A549 (cell line): ENCODE measurements around the gene GPR89A.

Experiments
- CTCF ChIP-seq: fragments of >200 bp; sonication (Bioruptor Twin); formaldehyde crosslinking; IDR thresholded peaks from 3 replicates; pipeline ENCODE4 v1.5.1; 2016
- ESRRA ChIP-seq: fragments of 150-350 bp; IDR thresholded peaks from 2 replicates; pipeline ENCODE4 v1.6.1; 2014; ENCODE audit warnings: mild to moderate bottlenecking, low read length, borderline replicate concordance
- HES2 ChIP-seq: fragments of >200 bp; sonication (Bioruptor Twin); formaldehyde crosslinking; IDR thresholded peaks from 2 replicates; pipeline ENCODE4 v1.6.1; 2016

- TF ChIP-seq CTCF (no peak), HES2 (no peak), ESRRA (no peak)
Observed at GRCh38 chr1:145717833-145718232, 110.0 kb downstream of the GPR89A start.
